H1 (cell line): Measurements from ENCODE around the gene IL1R1. TPM values are rescaled to one million over a fixed set of nuclear protein-coding genes. Genes with fewer than 3 reads are reported as not detected.

Experiments
- CTBP2 ChIP-seq: IDR thresholded peaks from 2 replicates; pipeline ENCODE4 v1.7.0; 2011; ENCODE audit warnings: borderline replicate concordance, mild to moderate bottlenecking, moderate library complexity, mixed read lengths, low read length; ENCODE audit not compliant: insufficient read depth, insufficient read length
- PHF8 ChIP-seq: fragments of 200-600 bp; sonication (generic); conservative IDR thresholded peaks from 2 replicates; pipeline ENCODE4 v1.7.1; 2012; ENCODE audit warnings: low read depth, mild to moderate bottlenecking, inconsistent platforms, low read length, moderate library complexity
- SUZ12 ChIP-seq: fragments of 200-600 bp; sonication (generic); IDR thresholded peaks from 2 replicates; pipeline ENCODE4 v1.6.1; 2012; ENCODE audit warnings: mild to moderate bottlenecking, inconsistent platforms, low read length, moderate library complexity, mixed read lengths
- YY1 ChIP-seq: IDR thresholded peaks from 2 replicates; pipeline ENCODE4 v1.6.1; 2011; ENCODE audit warnings: low read depth, mild to moderate bottlenecking, low read length
- polyA plus RNA-seq, 7 experiments: library from polyadenylated mRNA; depleted of rRNA in 3 of 7; stranded (reverse) in 5 of 7; unstranded in 2 of 7; fragments of >200 nt in 5 of 7; fragments of 200-250 nt in 2 of 7; gene quantifications; 1 replicate in 5 of 7; 2 replicates in 1 of 7; 4 replicates in 1 of 7; pipeline versions ENCODE4 v1.2.1 to v1.2.3, GENCODE V29; 2011 to 2013; ENCODE audit warnings: missing spikeins in 2 of 7, mixed read lengths in 2 of 7
- total RNA-seq: library from RNA; stranded (reverse); fragmentation: NEBNext Ultra II Directional; extraction: Animal tissue kit (Norgen Biotek cat#: 25700); gene quantifications from 2 replicates; pipeline ENCODE4 v1.2.1, GENCODE V29; 2021

The IL1R1 gene
- total and polyA plus RNA-seq, 2 of the 8 experiments (the other 6 are each of a cell fraction or from before 2014, with no cell fraction given), result 0.34 to 0.47 TPM

DNA sequence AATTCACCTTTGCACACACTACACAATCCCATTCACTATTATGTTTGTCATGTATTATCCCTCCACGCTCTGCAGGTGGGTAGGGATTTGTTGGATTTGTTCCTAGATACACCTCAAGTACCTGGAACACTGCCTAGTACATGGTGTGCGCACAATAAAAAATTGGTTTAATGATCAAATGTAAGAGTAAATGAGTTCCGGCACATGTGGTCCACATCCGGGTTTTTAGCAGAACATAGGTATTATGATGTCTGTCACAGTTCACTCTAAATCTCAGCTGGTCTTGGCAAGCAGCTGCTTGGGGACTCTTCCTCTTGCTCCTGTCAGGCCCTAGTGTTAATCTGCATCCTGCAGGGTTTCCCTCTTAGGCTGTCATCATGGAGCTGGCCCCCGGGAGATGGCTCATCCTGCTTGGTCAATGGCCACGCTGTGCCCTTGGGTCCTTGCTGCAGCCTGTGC, 21.8 kb upstream of the IL1R1 start (continued):
- no peak for TF ChIP-seq YY1
- TF ChIP-seq SUZ12, result no peak
- no peak for TF ChIP-seq PHF8
- TF ChIP-seq CTBP2, result no peak
